ENCODE measurements around the gene C1orf141. TPM values are rescaled to one million over a fixed set of nuclear protein-coding genes. Genes with fewer than 3 reads are reported as not detected.

The C1orf141 gene
- total and polyA plus RNA-seq, 2 of the 8 experiments (the other 6 are each of a cell fraction or from before 2014, with no cell fraction given): not detected

GRCh38 chr1:67072749-67073148, 62.0 kb downstream of the C1orf141 start:
- Histone ChIP-seq H3K56ac (replicated peaks; ENCODE audit: insufficient read length, low read depth, low read length) (no peak overlapping the region), H3K4me1 (replicated peaks in 1 of 4; ENCODE audit: control insufficient read depth in 3 of 4, insufficient read depth in 4 of 4, low read length in 3 of 4) (no peaks in the 10 kb centered on the region), H3K9me3 (ENCODE audit: insufficient read depth in 2 of 2, low read depth in 1 of 2, low read length in 1 of 2) (peaks cover 5 to 7% of the 10 kb centered on the region in 2 experiments; a peak in 3 of 4 replicates), H3K18ac (ENCODE audit: extremely low read depth, low read length) (no peak overlapping the region), H3K14ac (ENCODE audit: insufficient read length) (no peak overlapping the region), H2BK15ac (ENCODE audit: low read length) (no peak overlapping the region), H3K36me3 (ENCODE audit: control insufficient read depth in 2 of 4, insufficient read depth in 4 of 4, low read length in 3 of 4) (no peaks in the 10 kb centered on the region), H3K4me3 (ENCODE audit: extremely low read depth in 1 of 4, insufficient read depth in 2 of 4, low read depth in 3 of 4, low read length in 4 of 4) (no peak overlapping the region), H3K23me2 (ENCODE audit: low read depth, low read length) (no peaks in the 10 kb centered on the region), H3K27me3 (replicated peaks in 1 of 4; ENCODE audit: control insufficient read depth in 3 of 4, extremely low read depth in 1 of 4, insufficient read depth in 3 of 4, low read length in 3 of 4) (no peaks in the 10 kb centered on the region), H4K8ac (ENCODE audit: extremely low read depth, insufficient read depth, low read length) (no peak overlapping the region), H4K20me1 (replicated peaks in 1 of 2; ENCODE audit: control insufficient read depth in 1 of 2, insufficient read depth in 2 of 2, low read length in 2 of 2) (no peaks in the 10 kb centered on the region), H3K27ac (ENCODE audit: low read depth, low read length) (no peak overlapping the region), H2BK12ac (ENCODE audit: low read depth, low read length) (no peak overlapping the region), H3K9ac (replicated peaks in 1 of 4; ENCODE audit: extremely low read depth in 1 of 4, low read depth in 3 of 4, low read length in 3 of 4) (no peak overlapping the region), H3K4me2 (ENCODE audit: insufficient read depth in 1 of 2, low read depth in 2 of 2, low read length in 2 of 2) (no peak overlapping the region), H2AK5ac (ENCODE audit: low read depth, low read length) (no peak overlapping the region), H3K79me2 (ENCODE audit: control insufficient read depth in 1 of 2, insufficient read depth in 2 of 2, low read length in 2 of 2) (no peaks in the 10 kb centered on the region), H3K23ac (ENCODE audit: insufficient read length) (no peak overlapping the region), H2BK120ac (replicated peaks; ENCODE audit: low read depth, low read length) (no peak overlapping the region), H2AFZ (ENCODE audit: low read length) (no peak overlapping the region), H3K4ac (replicated peaks; ENCODE audit: insufficient read length, low read depth, low read length) (no peak overlapping the region), H4K91ac (replicated peaks; ENCODE audit: insufficient read length, low read length) (no peak overlapping the region), H3K79me1 (ENCODE audit: low read depth, low read length) (no peaks in the 10 kb centered on the region), H2BK5ac (ENCODE audit: low read depth, low read length) (no peak overlapping the region), H2BK20ac (ENCODE audit: low read length) (no peak overlapping the region), H4K5ac (ENCODE audit: insufficient read length, low read depth, low read length) (no peak overlapping the region)
- 81% methylated on average over 1 of the region's 1 CpG; no CpG with 5 or more reads in 1 of the 2 experiments for WGBS, 2 experiments (ENCODE audit: extremely low coverage in 1 of 2, insufficient coverage in 1 of 2, insufficient read length in 1 of 2, insufficient replicate concordance in 2 of 2, low coverage in 1 of 2, low lambda C conversion rate in 2 of 2, missing lambda C conversion rate in 1 of 2)
- FAIRE-seq: no peak
- no peak for DNase-seq (ENCODE audit: low read depth in 1 of 2, low spot score in 2 of 2)
- CTCF ChIA-PET (ENCODE audit: partially characterized antibody): interaction anchor here (1.4 to 1.7 kb wide), 3 partner anchors 81 to 140 kb away, joined by 3 to 6 read pairs (median 3); no protein-coding TSS in a partner anchor
- TF ChIP-seq MAFK (IDR thresholded peaks at IDR 0.05; ENCODE audit: low read depth, low read length): no peak
- TF ChIP-seq ATF2 (IDR thresholded peaks at IDR 0.05; ENCODE audit: low read length): no peak
- no peak for TF ChIP-seq HDAC6 (IDR thresholded peaks at IDR 0.05; ENCODE audit: low read depth, low read length)
- TF ChIP-seq GABPA (IDR thresholded peaks at IDR 0.05; ENCODE audit: borderline replicate concordance, insufficient read depth, low read length): no peak
- TF ChIP-seq SAP30 (IDR thresholded peaks at IDR 0.05; ENCODE audit: insufficient read depth, insufficient replicate concordance, low read length): no peak
- POLR2A ChIA-PET (ENCODE audit: partially characterized antibody): interaction anchor here (1.3 kb wide), 1 partner anchor 13 kb away, joined by 3 read pairs; no protein-coding TSS in a partner anchor

Data from H1 (cell line).